ENCODE measurements around the gene SH2D3C.

SH2D3C gene

GRCh38 chr9:127700594-127701255, 77.7 kb downstream of the SH2D3C start:
- no peaks in the 10 kb centered on the region for H3K27me3 ChIP-seq (replicated peaks; ENCODE audit: control insufficient read depth, insufficient read depth, low read length)
- H3K36me3 ChIP-seq (ENCODE audit: control insufficient read depth, insufficient read depth, low read length), result no peaks in the 10 kb centered on the region
- no peak overlapping the region for H3K4me3 ChIP-seq (replicated peaks; ENCODE audit: low read depth, low read length)
- no peak for DNase-seq (ENCODE audit: extremely low read depth, insufficient read length)
- TF ChIP-seq CTCF (IDR thresholded peaks at IDR 0.05; ENCODE audit: insufficient read depth, low read length, poor library complexity, severe bottlenecking), result no peak

GRCh38 chr9:127700140-127700539, 78.3 kb downstream of the SH2D3C start:
- no peak for TF ChIP-seq CTCF (IDR thresholded peaks at IDR 0.05; ENCODE audit: insufficient read depth, low read length, poor library complexity, severe bottlenecking)
- H3K4me3 ChIP-seq (replicated peaks; ENCODE audit: low read depth, low read length), result no peak overlapping the region
- no peaks in the 10 kb centered on the region for H3K27me3 ChIP-seq (replicated peaks; ENCODE audit: control insufficient read depth, insufficient read depth, low read length)
- DNase-seq (ENCODE audit: extremely low read depth, insufficient read length), result no peak
- no peaks in the 10 kb centered on the region for H3K36me3 ChIP-seq (ENCODE audit: control insufficient read depth, insufficient read depth, low read length)

- Histone ChIP-seq H3K36me3 (ENCODE audit: control insufficient read depth, insufficient read depth, low read length) (no peaks in the 10 kb centered on the region), H3K27me3 (replicated peaks; ENCODE audit: control insufficient read depth, insufficient read depth, low read length) (no peaks in the 10 kb centered on the region), H3K4me3 (replicated peaks; ENCODE audit: low read depth, low read length) (peak overlapping the region; percentile 9; the same call in 1 of the 2 replicates)
- peak; percentile 78 for DNase-seq (ENCODE audit: extremely low read depth, insufficient read length)
- no peak for TF ChIP-seq CTCF (IDR thresholded peaks at IDR 0.05; ENCODE audit: insufficient read depth, low read length, poor library complexity, severe bottlenecking)
These were observed 79.3 kb downstream of the SH2D3C start for GRCh38 chr9:127698985-127699670.

GRCh38 chr9:127698386-127698785, 80.1 kb downstream of the SH2D3C start:
- DNase-seq (ENCODE audit: extremely low read depth, insufficient read length), result no peak
- TF ChIP-seq CTCF (IDR thresholded peaks at IDR 0.05; ENCODE audit: insufficient read depth, low read length, poor library complexity, severe bottlenecking), result no peak
- Histone ChIP-seq H3K4me3 (replicated peaks; ENCODE audit: low read depth, low read length) (no peak overlapping the region), H3K27me3 (replicated peaks; ENCODE audit: control insufficient read depth, insufficient read depth, low read length) (no peaks in the 10 kb centered on the region), H3K36me3 (ENCODE audit: control insufficient read depth, insufficient read depth, low read length) (no peaks in the 10 kb centered on the region)

GRCh38 chr9:127697575-127697974, 80.9 kb downstream of the SH2D3C start:
- H3K4me3 ChIP-seq (replicated peaks; ENCODE audit: low read depth, low read length), result no peak overlapping the region
- H3K36me3 ChIP-seq (ENCODE audit: control insufficient read depth, insufficient read depth, low read length), result no peaks in the 10 kb centered on the region
- no peak for TF ChIP-seq CTCF (IDR thresholded peaks at IDR 0.05; ENCODE audit: insufficient read depth, low read length, poor library complexity, severe bottlenecking)
- DNase-seq (ENCODE audit: extremely low read depth, insufficient read length), result no peak
- H3K27me3 ChIP-seq (replicated peaks; ENCODE audit: control insufficient read depth, insufficient read depth, low read length), result no peaks in the 10 kb centered on the region
